A204.1 (cell line): ENCODE data around the gene LGALS7.
"Not testable (repeated sequence)": the region's sequence is repeated elsewhere in the genome, so short reads cannot be mapped to it uniquely, and the experiment has no call there.

Experiments
- FAIRE-seq: peaks from 2 replicates; lab custom pipeline; 2012; peaks lifted over from hg19 to GRCh38; lab: Jason Lieb, UNC

The LGALS7 gene

DNA sequence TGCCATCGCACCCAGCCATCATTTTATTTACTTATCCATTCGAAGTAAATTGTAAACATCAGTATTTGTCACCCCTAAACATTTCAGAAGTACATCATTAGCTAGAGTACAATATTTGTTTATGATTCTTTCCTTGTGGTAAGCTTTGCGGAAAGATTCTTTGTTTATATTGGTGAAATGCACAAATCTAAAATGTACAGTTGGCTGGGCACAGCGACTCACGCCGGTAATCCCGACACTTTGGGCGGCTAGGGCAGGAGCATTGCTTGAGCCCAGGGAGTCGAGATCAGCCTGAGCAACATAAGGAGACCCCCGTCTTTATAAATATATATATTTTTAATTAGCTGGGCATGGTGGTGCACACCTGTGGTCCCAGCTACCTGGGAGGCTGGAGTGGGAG is 25.8 kb upstream of the LGALS7 start:
- no peak for FAIRE-seq

- not testable (repeated sequence) for FAIRE-seq
These were observed 24.5 kb upstream of the LGALS7 start for GRCh38 chr19:38797781-38798180.

- FAIRE-seq: no peak
These were observed 22.8 kb upstream of the LGALS7 start for GRCh38 chr19:38796154-38796553.

DNA sequence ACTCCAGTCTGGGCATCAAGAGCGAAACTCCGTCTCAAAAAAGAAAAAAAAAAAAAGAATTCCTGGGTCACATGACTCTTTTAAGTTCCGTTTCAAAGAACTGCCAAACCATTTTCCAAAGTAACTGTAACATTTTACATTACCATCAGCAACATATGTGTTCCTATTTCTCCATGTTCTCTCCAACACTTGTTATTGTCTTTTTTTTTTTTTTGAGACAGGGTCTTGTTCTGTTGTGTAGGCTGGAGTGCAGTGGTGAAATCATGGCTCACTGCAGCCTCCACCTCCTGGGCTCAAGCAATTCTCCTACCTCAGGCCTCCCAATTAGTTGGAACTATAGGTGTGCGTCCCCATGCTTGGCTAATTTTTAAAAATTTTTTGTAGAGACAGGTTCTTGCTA is 22.2 kb upstream of the LGALS7 start:
- no peak for FAIRE-seq

- no peak for FAIRE-seq
These were observed 20.4 kb upstream of the LGALS7 start for GRCh38 chr19:38793671-38794070.

DNA sequence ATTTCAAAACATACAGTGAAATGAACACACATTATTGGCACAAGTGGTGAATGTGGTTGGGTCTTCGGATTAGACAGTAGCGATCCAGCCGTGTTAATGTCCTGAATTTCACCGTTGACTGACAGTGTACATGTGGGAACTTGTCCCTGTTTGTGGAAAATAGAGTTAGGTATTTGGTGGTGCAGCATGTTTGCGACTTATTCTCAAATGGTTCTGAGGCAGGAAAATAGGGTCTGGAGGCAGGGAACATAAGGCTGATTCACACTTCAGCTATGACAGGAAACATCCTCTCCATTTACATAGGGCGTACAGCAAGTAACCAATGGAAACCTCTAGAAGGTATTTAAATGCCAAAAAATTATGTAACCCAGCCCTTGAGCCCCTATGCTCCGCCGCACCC is 19.9 kb upstream of the LGALS7 start:
- FAIRE-seq: no peak

- FAIRE-seq: no peak
These were observed 19.2 kb upstream of the LGALS7 start for GRCh38 chr19:38792250-38793111.

- not testable (repeated sequence) for FAIRE-seq
These were observed 18.2 kb upstream of the LGALS7 start for GRCh38 chr19:38791451-38792064.

- FAIRE-seq: not testable (repeated sequence)
These were observed 17.4 kb upstream of the LGALS7 start for GRCh38 chr19:38790507-38791403.

DNA sequence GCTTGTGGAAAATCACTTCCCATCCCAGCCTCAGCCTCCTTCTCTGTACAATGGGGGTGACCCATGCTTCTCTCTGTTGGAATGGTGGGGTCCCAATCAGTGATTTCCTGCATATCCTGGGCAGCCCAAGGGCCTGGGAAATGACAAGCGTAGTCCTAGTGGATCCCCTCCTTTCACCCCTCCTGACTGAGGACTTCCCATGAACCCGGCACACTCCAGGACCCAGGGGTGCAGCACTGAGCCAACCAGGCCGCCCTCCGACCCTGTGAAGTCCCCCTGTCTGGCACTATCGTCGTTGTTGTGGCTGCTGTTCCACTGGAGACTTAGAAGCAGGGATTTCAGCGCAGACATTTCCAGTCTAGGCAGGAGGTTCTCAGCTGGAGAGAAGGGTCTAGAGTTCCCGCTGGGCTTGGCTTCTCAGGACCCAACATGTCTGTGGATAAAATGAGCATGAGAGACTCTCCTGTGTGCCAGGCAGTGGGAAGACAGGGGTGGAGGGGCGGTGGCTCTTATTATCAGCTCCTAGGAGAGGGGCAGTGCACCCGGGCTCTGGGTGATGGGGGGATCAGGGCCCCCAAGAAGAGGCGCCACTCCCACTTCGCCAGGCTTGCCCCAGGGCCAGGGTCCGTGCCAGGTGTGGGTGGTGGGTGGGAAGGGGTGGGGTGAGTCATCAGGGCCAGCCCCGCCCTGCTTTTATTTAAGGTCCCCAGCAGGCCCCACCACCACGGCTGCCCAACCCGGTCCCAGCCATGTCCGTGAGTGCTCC is 15.3 kb upstream of the LGALS7 start, which contains the start of gene LGALS7B:
Gene LGALS7B, plus strand, starts transcription at position 723 of the 766 bp plus-strand sequence. Its CDS starts 27 bp downstream, at position 750.
- FAIRE-seq: no peak

DNA sequence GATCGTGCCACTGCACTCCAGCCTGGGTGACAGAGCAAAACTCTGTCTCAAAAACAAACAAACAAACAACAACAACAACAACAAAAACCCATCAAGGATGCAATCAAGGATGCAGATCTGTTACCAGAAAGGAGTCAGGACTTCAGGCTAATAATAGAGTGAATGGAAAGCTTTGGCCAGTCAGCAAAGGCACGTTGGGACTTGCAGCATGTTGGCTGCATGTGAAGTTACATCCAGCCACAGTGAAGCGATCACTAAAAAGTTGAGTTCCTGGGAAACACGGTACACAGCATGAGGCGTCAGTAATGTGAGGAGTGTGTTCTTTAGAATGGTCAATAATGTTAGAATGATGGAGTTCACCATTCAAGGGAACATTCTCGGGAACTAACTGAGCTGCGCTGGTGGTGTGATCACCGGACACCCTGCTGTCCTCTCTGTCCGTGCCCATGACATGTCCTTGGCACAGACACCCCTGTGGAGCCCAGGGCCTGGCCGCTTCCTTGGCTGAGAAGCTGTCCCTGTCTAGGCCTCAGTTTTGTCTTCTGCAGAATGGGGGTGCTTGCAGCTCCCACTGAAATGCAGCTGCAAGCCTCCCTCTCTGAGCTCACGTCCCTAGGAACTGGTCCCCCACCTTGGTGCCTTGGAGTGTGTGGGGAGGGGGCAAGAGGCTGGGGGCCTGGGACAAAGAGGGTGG is 13.4 kb upstream of the LGALS7 start:
- no peak for FAIRE-seq

DNA sequence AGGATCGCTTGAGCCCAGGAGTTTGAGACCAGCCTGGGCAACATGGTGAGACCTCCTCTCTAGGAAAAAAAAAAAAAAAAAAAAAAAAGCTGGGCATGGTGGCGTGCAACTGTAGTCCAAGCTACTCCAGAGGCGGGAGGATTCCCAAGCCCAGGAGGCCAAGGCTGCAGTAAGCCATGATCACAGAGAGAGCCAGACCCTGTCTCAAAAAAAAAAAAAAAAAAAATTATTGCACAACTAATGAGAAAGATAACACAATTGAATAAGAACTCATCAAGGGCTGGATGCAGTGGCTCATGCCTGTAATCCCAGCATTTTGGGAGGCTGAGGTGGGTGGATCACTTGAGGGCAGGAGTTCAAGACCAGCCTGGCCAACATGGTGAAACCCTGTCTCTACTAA is 12.7 kb upstream of the LGALS7 start:
- FAIRE-seq: not testable (repeated sequence)

GRCh38 chr19:38785187-38785699 is 11.9 kb upstream of the LGALS7 start:
- no peak for FAIRE-seq

DNA sequence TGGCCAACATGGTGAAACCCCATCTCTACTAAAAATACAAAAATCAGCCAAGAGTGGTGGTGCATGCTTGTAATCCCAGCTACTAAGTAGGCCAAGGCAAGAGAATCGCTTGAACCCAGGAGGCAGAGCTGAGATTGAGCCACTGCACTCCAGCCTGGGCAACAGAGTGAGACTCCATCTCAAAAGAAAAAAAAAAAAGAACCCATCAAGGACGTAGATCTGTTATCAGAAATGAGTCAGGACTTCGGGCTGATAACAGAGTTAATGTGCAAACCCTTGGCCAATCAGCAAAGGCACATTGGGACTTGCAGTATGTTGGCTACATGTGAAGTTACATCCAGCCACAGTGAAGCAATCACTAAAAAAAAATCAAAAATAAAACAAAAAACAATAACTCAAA is 10.9 kb upstream of the LGALS7 start:
- no peak for FAIRE-seq

- FAIRE-seq: not testable (repeated sequence)
These were observed 8.9 kb upstream of the LGALS7 start for GRCh38 chr19:38782212-38782611.

DNA sequence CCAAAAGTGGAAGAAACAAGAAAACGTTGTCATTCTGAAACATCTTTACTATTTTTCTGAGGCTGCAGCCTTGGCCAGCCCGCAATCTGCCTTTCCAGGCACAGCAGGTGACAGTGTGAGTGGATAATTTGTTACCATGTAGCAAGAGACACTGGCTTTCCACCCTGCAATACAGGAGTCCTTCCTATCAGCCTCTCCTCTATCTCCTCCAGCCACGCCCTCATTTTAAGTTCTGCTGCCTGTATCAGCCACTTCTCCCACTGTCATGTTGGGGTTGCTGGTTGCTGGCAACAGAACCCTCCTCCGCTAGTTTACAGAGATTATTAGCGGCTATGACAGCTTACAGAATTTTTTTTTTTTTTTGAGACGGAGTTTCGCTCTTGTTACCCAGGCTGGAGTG is 7.7 kb upstream of the LGALS7 start:
- no peak for FAIRE-seq

- no peak for FAIRE-seq
These were observed 7.1 kb upstream of the LGALS7 start for GRCh38 chr19:38780443-38780842.

DNA sequence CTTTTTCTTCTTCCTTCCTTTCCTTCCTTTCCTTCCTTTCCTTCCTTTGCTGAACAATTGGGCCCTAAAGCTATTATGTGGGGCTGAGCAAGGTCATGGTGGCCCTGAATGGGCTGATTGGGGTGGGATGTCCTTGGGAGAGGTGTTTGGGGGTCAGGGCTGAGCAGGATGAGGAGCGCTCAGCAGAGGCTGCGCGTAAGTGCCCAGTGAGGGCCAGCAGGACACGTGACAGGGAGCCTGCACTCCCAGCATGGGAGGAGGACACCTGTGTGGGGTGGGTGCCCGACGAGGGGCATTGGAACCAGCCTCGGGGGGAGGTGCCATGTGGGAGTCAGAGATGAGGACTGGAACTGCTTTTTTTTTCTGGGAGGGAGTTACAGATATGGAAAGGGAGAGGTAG is 5.4 kb upstream of the LGALS7 start:
- no peak for FAIRE-seq

GRCh38 chr19:38774181-38774950 is 1.0 kb upstream of the LGALS7 start:
- no peak for FAIRE-seq

DNA sequence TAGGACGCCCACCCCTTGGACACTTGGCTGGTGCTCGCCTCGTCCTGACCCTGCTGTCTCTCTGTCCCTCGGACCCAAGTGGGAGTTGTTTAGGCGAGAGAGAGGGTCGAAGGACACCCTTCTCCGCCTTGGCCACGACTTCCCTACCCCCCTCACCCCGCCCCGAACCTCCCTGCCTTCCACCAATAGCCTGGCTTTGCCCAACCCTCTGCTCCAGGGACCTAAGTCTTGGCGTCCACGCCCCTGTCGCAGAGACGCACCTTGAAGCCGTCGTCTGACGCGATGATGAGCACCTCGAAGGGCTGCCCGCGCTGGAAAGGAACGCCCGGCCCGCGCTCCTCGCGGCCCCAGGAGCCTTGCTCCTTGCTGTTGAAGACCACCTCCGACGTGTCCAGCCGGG is 1.7 kb downstream of the LGALS7 start:
- FAIRE-seq: not testable (repeated sequence)
